ENCODE data around the gene PRKCB. TPM values are rescaled to one million over a fixed set of nuclear protein-coding genes. Genes with fewer than 3 reads are reported as not detected.

PRKCB gene
- polyA plus RNA-seq, 1 experiment, result not detected

GRCh38 chr16:23976524-23976923, 140.7 kb downstream of the PRKCB start:
- CTCF ChIA-PET, result interaction anchor here (1.0 kb wide), 1 partner anchor 249 kb away, joined by 3 read pairs; no protein-coding TSS in a partner anchor
- Histone ChIP-seq H3K27me3 (ENCODE audit: control insufficient read depth, insufficient read depth, low read length) (no peaks in the 10 kb centered on the region), H3K27ac (ENCODE audit: low read depth, low read length) (no peak overlapping the region), H3K9me3 (ENCODE audit: control insufficient read depth, insufficient read depth, low read length) (no peaks in the 10 kb centered on the region), H3K4me3 (ENCODE audit: low read depth, low read length) (no peak overlapping the region)
- DNase-seq (ENCODE audit: low read depth, low spot score), result no peak
- POLR2A ChIA-PET, result no interaction called here
- TF ChIP-seq CTCF (IDR thresholded peaks at IDR 0.05; ENCODE audit: low read depth, low read length), result no peak

GRCh38 chr16:23979441-23979840, 143.7 kb downstream of the PRKCB start:
- H3K4me3 ChIP-seq (ENCODE audit: low read depth, low read length), result no peak overlapping the region
- no peak overlapping the region for H3K27ac ChIP-seq (ENCODE audit: low read depth, low read length)
- ChIA-PET POLR2A (no interaction called here), CTCF (no interaction called here)
- DNase-seq (ENCODE audit: low read depth, low spot score), result no peak
- no peak for TF ChIP-seq CTCF (IDR thresholded peaks at IDR 0.05; ENCODE audit: low read depth, low read length)
- no peaks in the 10 kb centered on the region for H3K9me3 ChIP-seq (ENCODE audit: control insufficient read depth, insufficient read depth, low read length)
- H3K27me3 ChIP-seq (ENCODE audit: control insufficient read depth, insufficient read depth, low read length), result no peaks in the 10 kb centered on the region

- TF ChIP-seq CTCF (IDR thresholded peaks at IDR 0.05; ENCODE audit: low read depth, low read length), result no peak
- CTCF ChIA-PET, result no interaction called here
Observed at GRCh38 chr16:23979982-23980381, 144.2 kb downstream of the PRKCB start.

GRCh38 chr16:23981429-23982399, 145.9 kb downstream of the PRKCB start:
- DNase-seq (ENCODE audit: low read depth, low spot score), result no peak
- Histone ChIP-seq H3K27ac (ENCODE audit: low read depth, low read length) (no peak overlapping the region), H3K27me3 (ENCODE audit: control insufficient read depth, insufficient read depth, low read length) (no peaks in the 10 kb centered on the region), H3K9me3 (ENCODE audit: control insufficient read depth, insufficient read depth, low read length) (no peaks in the 10 kb centered on the region), H3K4me3 (ENCODE audit: low read depth, low read length) (no peak overlapping the region)
- ChIA-PET POLR2A (no interaction called here), CTCF (no interaction called here)
- no peak for TF ChIP-seq CTCF (IDR thresholded peaks at IDR 0.05; ENCODE audit: low read depth, low read length)

More at GRCh38 chr16:23979982-23980381, 144.2 kb downstream of the PRKCB start:
- H3K27ac ChIP-seq (ENCODE audit: low read depth, low read length), result no peak overlapping the region
- DNase-seq (ENCODE audit: low read depth, low spot score), result no peak
- no peak overlapping the region for H3K4me3 ChIP-seq (ENCODE audit: low read depth, low read length)
- H3K9me3 ChIP-seq (ENCODE audit: control insufficient read depth, insufficient read depth, low read length), result no peaks in the 10 kb centered on the region
- no peaks in the 10 kb centered on the region for H3K27me3 ChIP-seq (ENCODE audit: control insufficient read depth, insufficient read depth, low read length)
- POLR2A ChIA-PET, result interaction anchor here (0.7 kb wide), 1 partner anchor 101 kb away, joined by 3 read pairs; no protein-coding TSS in a partner anchor

- no peak for DNase-seq (ENCODE audit: low read depth, low spot score)
- no peak for TF ChIP-seq CTCF (IDR thresholded peaks at IDR 0.05; ENCODE audit: low read depth, low read length)
- H3K27ac ChIP-seq (ENCODE audit: low read depth, low read length), result no peak overlapping the region
- ChIA-PET POLR2A (no interaction called here), CTCF (no interaction called here)
- no peaks in the 10 kb centered on the region for H3K27me3 ChIP-seq (ENCODE audit: control insufficient read depth, insufficient read depth, low read length)
- no peaks in the 10 kb centered on the region for H3K9me3 ChIP-seq (ENCODE audit: control insufficient read depth, insufficient read depth, low read length)
- no peak overlapping the region for H3K4me3 ChIP-seq (ENCODE audit: low read depth, low read length)
Observed at GRCh38 chr16:23986455-23986854, 150.7 kb downstream of the PRKCB start.

All from AG04450 (cell line).